Pancreas (tissue), 10 donors: Measurements from ENCODE around the gene CELF4. TPM values are rescaled to one million over a fixed set of nuclear protein-coding genes. Genes with fewer than 3 reads are reported as not detected.

Source experiments
- ATAC-seq, 4 donors: fragments of 200-7000 bp; cut with Tn5 transposase; one replicate each; pipeline versions ENCODE4 v1.8.0 to v1.9.1; 2020; ENCODE audit warnings: mild to moderate bottlenecking in 4 of 4, moderate library complexity in 4 of 4
- DNase-seq, 6 donors: peaks; one replicate each; pipeline ENCODE4 v3.0.0-alpha.2; 2020
- FAIRE-seq: peaks from 2 replicates; lab custom pipeline; 2012; peaks lifted over from hg19 to GRCh38; lab: Jason Lieb, UNC
- H3K27ac ChIP-seq, 4 donors: fragments of 200-600 bp; sonication (generic); 1 replicate in 3 of 4; 2 replicates in 1 of 4; pipeline versions ENCODE4 v1.5.0 to v1.8.0; 2020
- H3K27me3 ChIP-seq, 4 donors: fragments of 200-600 bp; one replicate each; pipeline ENCODE4 v1.8.0; 2021
- H3K36me3 ChIP-seq, 3 donors: fragments of 200-600 bp; sonication (generic) in 1 of 3; one replicate each; pipeline versions ENCODE4 v1.5.0 to v1.8.0; 2020 to 2021
- H3K4me1 ChIP-seq, 3 donors: fragments of 200-600 bp; one replicate each; pipeline ENCODE4 v1.8.0; 2021
- H3K4me3 ChIP-seq, 4 donors: fragments of 200-600 bp; sonication (generic) in 2 of 4; one replicate each; pipeline versions ENCODE4 v1.5.0 to v1.8.0; 2020 to 2021
- H3K9me3 ChIP-seq, 4 donors: fragments of 200-600 bp; one replicate each; pipeline ENCODE4 v1.8.0; 2021
- WGBS, 2 donors: extraction: QIAGEN DNeasy Blood & Tissue Kit; methylation state at CpG; one replicate each; pipeline ENCODE4 v1.1.7; 2013; 5-methylcytosine and 5-hydroxymethylcytosine counted together
- intact Hi-C, 3 donors: fragments of 100-400 bp; cut with DNase I; formaldehyde crosslinking; loops; one replicate each; pipeline versions ENCODE4 v1.11.1 to v1.14.2; 2022
- polyA plus RNA-seq, 2 donors: library from polyadenylated mRNA; stranded (reverse); fragments of 200-250 nt; gene quantifications; one replicate each; pipeline ENCODE4 v1.2.3, GENCODE V29; 2013
- total RNA-seq, 6 donors: library from RNA; stranded (reverse); fragmentation: NEBNext Ultra II Directional in 4 of 6; extraction: Animal tissue kit (Norgen Biotek cat#: 25700) in 4 of 6; gene quantifications; one replicate each; pipeline versions ENCODE4 v1.2.1 to v1.2.4, GENCODE V29; 2021 to 2023
- TF ChIP-seq, protein P1 (sequence below), 4 donors: fragments of 200-600 bp; sonication (generic) in 3 of 4; IDR thresholded peaks; one replicate each; pipeline versions ENCODE4 v1.5.0 to v1.8.0; 2021; ENCODE audit warnings: antibody characterized with exemption in 4 of 4
- donor health status: healthy with polysubstance abuse.
- donor health status: DM: no; HTN: no; CAD: no; lungs with moderate emphysema.
- donor health status: DM: no; HTN: no; CAD: no.
- donor health status: control.
- donor health status: control.
- donor health status: Bipolar disorder and iron deficiency.
- donor health status: DM: yes; HTN: yes; CAD: no.
- donor health status: DM: no; HTN: no; CAD: no.
- donor health status: DM: no; HTN: no; CAD: no.
- donor health status: DM: yes; HTN: yes; CAD: no.

The CELF4 gene
- total and polyA plus RNA-seq, 8 donors: 1.0 to 10.0 (median 2.8) TPM

DNA sequence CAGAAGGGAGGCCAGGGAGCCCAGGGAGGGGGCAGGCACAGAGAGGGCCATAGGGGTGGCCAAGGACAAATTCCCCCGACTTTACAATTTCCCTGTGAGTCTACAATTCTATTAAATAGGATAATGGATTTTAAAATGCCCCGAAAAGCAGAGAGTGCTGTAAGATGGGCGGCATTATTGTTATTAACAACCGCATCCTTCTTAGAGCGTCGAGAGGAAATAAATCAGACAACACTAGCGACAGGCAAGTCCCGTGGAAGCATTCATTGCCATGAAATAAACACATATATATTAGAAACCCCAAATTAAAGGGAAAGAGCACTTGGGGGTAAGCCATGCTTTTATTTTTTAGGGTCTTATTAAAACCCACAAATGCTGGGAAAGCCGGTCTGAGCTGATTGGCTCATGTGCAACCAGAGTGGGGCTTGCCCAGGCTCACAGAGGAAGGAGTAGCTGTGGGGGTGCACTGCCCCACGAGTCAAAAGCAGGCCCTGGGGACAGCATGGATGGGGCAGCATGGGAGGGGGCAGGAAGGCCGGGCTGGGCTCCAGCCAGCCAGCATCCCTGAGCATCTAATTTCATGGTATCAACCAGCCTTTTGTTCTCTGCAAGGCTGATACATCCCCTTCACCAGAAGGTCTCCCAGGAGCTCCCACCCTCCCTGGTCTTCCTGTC lies 187.1 kb downstream of the CELF4 start:
- Histone ChIP-seq H3K9me3 (no peaks in the 10 kb centered on the region), H3K27me3 (no peaks in the 10 kb centered on the region), H3K4me1 (no peaks in the 10 kb centered on the region), H3K4me3 (no peak overlapping the region), H3K36me3 (no peaks in the 10 kb centered on the region), H3K27ac (no peak overlapping the region)
- WGBS, 2 donors: 61 to 63% methylated on average over 11 of the region's 11 CpGs
- TF ChIP-seq, protein P1, sequence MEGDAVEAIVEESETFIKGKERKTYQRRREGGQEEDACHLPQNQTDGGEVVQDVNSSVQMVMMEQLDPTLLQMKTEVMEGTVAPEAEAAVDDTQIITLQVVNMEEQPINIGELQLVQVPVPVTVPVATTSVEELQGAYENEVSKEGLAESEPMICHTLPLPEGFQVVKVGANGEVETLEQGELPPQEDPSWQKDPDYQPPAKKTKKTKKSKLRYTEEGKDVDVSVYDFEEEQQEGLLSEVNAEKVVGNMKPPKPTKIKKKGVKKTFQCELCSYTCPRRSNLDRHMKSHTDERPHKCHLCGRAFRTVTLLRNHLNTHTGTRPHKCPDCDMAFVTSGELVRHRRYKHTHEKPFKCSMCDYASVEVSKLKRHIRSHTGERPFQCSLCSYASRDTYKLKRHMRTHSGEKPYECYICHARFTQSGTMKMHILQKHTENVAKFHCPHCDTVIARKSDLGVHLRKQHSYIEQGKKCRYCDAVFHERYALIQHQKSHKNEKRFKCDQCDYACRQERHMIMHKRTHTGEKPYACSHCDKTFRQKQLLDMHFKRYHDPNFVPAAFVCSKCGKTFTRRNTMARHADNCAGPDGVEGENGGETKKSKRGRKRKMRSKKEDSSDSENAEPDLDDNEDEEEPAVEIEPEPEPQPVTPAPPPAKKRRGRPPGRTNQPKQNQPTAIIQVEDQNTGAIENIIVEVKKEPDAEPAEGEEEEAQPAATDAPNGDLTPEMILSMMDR (IDR thresholded peaks at IDR 0.05): no peak
- FAIRE-seq (no peak), ATAC-seq (no peak), DNase-seq (no peak)
- intact Hi-C loops: no loop called here

DNA sequence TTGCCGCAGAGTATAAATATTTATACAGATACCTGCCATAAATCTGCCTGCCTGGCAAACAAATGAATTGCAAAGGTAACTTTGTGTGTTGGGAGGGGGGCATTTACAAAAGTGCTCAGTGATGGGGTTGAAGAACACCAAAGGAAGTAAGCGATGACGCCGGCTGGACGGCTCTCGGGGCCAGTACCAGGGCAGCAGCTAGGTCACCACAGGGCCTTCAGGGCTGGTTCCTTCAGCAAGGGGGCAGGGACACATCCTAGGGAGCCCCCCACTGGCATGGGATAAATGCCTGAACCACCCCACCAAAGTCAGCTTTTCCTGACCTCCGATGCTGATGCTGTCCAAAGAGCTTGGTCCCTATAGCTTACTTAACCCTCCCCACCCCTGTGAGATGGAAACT lies 190.4 kb downstream of the CELF4 start:
- Histone ChIP-seq H3K9me3 (no peaks in the 10 kb centered on the region), H3K36me3 (no peaks in the 10 kb centered on the region), H3K27me3 (no peaks in the 10 kb centered on the region), H3K4me1 (no peaks in the 10 kb centered on the region), H3K27ac (no peak overlapping the region), H3K4me3 (no peak overlapping the region)
- ATAC-seq (no peak), FAIRE-seq (no peak), DNase-seq (no peak)
- TF ChIP-seq, protein P1 (IDR thresholded peaks at IDR 0.05): no peak
- 58 to 63% methylated on average over 7 of the region's 7 CpGs for WGBS, 2 donors
- intact Hi-C loops: no loop called here

DNA sequence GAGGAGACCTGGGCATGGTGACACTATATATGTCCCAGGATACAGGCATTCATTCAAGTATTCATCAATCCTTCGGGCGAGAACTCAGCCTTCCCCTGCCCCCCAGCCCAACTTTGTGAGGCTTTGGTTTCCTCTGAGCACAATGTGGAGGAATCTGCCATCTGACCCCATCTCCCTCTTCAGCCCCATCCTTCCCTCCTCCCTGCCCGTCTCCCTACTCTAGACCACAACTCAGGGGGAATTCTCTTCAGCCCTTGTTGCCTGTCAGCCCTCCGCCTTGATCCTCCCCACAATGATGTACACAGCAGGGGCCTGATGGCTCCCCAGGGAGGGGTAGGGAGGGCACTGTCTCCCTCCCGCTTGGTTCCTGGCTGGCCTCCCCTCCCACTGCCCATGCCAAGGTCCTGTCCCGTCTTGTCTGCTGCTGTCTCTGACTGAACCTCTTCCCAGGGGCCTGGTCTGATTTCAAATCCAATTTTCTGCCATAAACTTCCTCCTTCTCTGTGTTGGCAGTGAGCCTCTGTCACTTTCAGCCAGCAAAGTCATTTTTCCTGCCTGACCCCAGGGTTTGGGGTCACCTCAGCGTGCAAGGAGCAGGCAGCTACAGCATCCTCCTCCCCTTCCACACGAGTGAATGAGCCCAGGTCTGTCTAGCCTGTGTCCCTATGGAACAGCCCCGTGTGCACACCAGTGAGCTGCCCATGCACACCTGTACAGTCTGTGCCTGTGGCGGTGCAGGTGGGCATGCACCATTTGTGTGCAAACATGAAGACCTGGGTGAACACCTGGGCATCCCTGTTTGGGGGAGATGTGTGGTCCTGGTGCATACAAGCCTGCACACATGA lies 197.3 kb downstream of the CELF4 start:
- Histone ChIP-seq H3K27me3 (no peaks in the 10 kb centered on the region), H3K4me1 (peaks cover 0 to 6% (median 0%) of the 10 kb centered on the region in 3 donors), H3K27ac (no peak overlapping the region), H3K4me3 (no peak overlapping the region), H3K9me3 (no peaks in the 10 kb centered on the region), H3K36me3 (no peaks in the 10 kb centered on the region)
- DNase-seq: no peak
- intact Hi-C loops: no loop called here
- no peak for FAIRE-seq
- WGBS, 2 donors: 49 to 54% methylated on average over 9 to 10 of the region's 10 CpGs
- TF ChIP-seq, protein P1 (IDR thresholded peaks at IDR 0.05): no peak
- ATAC-seq: no peak

DNA sequence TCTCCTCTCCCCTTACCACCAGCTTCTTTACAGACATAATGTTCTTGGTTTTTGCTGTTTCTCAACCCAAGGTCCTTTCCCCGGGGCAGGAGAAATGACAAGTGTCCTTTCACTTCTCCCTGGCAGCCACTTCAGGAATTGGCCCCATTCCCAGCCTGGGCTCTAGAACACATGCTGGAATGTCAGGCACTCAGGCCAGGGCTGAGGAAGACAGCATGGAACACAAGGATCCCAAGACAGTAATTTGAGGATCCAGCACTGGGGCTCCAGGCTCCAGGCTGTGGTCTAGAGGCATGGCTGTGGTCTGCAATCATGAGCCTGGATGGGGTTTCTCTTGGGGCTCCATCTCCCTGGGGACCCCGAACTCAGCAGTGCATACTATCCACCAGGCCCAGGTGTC lies 201.4 kb downstream of the CELF4 start:
- ATAC-seq (peak; percentile 38 to 88 (median 75)), DNase-seq (peak; percentile 32 to 84 (median 66)), FAIRE-seq (no peak)
- intact Hi-C loops: no loop called here
- TF ChIP-seq, protein P1 (IDR thresholded peaks at IDR 0.05): no peak
- Histone ChIP-seq H3K4me1 (peaks cover 0 to 6% (median 0%) of the 10 kb centered on the region in 3 donors), H3K4me3 (no peak overlapping the region), H3K27ac (no peak overlapping the region), H3K9me3 (no peaks in the 10 kb centered on the region), H3K27me3 (no peaks in the 10 kb centered on the region), H3K36me3 (no peaks in the 10 kb centered on the region)
- WGBS, 2 donors: 44 to 52% methylated on average over 2 of the region's 2 CpGs
